ENCODE measurements around the gene DUSP16.

- TF ChIP-seq CTCF (conservative IDR thresholded peaks at IDR 0.05; ENCODE audit: low read depth, low read length) (no peak), EZH2 (IDR thresholded peaks at IDR 0.05; ENCODE audit: borderline replicate concordance, low read depth, low read length, poor library complexity, severe bottlenecking) (no peak)
Observed at GRCh38 chr12:12542964-12543363, 19.7 kb downstream of the DUSP16 start.
